Vagina (tissue), 2 donors: ENCODE data around the gene SYNPR.

Source experiments
- POLR2A ChIP-seq, 2 donors: fragments of 450-650 bp; IDR thresholded peaks; one replicate each; pipeline ENCODE4 v1.6.1; 2017; ENCODE audit warnings: antibody characterized with exemption in 2 of 2, mild to moderate bottlenecking in 2 of 2, moderate library complexity in 2 of 2
- POLR2AphosphoS5 ChIP-seq, 2 donors: sonication (generic); formaldehyde crosslinking; IDR thresholded peaks; one replicate each; pipeline ENCODE4 v1.9.0; 2017; ENCODE audit warnings: antibody characterized with exemption in 2 of 2, mild to moderate bottlenecking in 2 of 2, low read depth in 1 of 2; ENCODE audit not compliant: insufficient read depth in 1 of 2
- TF ChIP-seq, protein P1 (sequence below), 3 experiments: fragments of 450-650 bp in 2 of 3; fragments of 200-600 bp in 1 of 3; sonication (generic) in 1 of 3; IDR thresholded peaks; one replicate each; pipeline ENCODE4 v1.5.1; 2017 to 2019; ENCODE audit warnings: antibody characterized with exemption in 3 of 3, mild to moderate bottlenecking in 2 of 3, moderate library complexity in 2 of 3

DNA sequence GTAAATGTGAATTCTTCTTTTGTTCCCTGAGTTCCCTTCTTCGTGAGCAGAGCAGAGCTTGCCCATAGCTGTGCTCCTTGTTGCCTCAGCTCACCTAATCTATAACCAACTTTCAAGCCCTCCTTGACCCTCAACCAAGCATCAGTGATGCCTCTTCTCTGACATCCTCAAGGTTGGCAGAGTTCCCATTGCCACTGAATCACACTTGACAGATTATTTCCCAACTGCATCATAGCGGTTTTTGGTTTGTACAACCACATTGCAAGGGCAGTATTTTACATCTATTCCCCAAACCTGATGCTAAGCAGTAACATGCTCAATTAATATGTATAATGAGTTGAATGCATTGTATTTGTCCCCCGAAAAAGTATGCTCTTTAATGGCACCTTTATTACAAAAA is 241.3 kb downstream of the SYNPR start:
- TF ChIP-seq, protein P1, sequence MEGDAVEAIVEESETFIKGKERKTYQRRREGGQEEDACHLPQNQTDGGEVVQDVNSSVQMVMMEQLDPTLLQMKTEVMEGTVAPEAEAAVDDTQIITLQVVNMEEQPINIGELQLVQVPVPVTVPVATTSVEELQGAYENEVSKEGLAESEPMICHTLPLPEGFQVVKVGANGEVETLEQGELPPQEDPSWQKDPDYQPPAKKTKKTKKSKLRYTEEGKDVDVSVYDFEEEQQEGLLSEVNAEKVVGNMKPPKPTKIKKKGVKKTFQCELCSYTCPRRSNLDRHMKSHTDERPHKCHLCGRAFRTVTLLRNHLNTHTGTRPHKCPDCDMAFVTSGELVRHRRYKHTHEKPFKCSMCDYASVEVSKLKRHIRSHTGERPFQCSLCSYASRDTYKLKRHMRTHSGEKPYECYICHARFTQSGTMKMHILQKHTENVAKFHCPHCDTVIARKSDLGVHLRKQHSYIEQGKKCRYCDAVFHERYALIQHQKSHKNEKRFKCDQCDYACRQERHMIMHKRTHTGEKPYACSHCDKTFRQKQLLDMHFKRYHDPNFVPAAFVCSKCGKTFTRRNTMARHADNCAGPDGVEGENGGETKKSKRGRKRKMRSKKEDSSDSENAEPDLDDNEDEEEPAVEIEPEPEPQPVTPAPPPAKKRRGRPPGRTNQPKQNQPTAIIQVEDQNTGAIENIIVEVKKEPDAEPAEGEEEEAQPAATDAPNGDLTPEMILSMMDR (IDR thresholded peaks at IDR 0.05), result no peak
- TF ChIP-seq POLR2A (IDR thresholded peaks at IDR 0.05), result no peak
- no peak for TF ChIP-seq POLR2AphosphoS5 (IDR thresholded peaks at IDR 0.05; ENCODE audit: insufficient read depth in 1 of 2, low read depth in 1 of 2)
